T-helper 2 cell treated with Interferon-gamma antibody and Interleukin-4, amounts not matched to agents 5 μg/mL and 100 μg/mL, for 36 hours (primary cell): ENCODE measurements around the gene MFSD2A.

Experiments
- DNase-seq: peaks from one replicate; pipeline ENCODE4 v3.0.0; 2021; ENCODE audit warnings: low spot score
- H3K27ac Mint-ChIP-seq: one replicate; pipeline ENCODE4 v1.8.0; 2021; ENCODE audit warnings: mild to moderate bottlenecking, mixed read lengths
- H3K27me3 Mint-ChIP-seq: one replicate; pipeline ENCODE4 v1.8.0; 2021; ENCODE audit warnings: low read depth, mixed read lengths
- H3K36me3 Mint-ChIP-seq: one replicate; pipeline ENCODE4 v1.8.0; 2021; ENCODE audit warnings: low read depth, mixed read lengths
- H3K4me1 Mint-ChIP-seq: one replicate; pipeline ENCODE4 v1.8.0; 2021; ENCODE audit warnings: low read depth, mixed read lengths
- H3K4me3 Mint-ChIP-seq: one replicate; pipeline ENCODE4 v1.8.0; 2022; ENCODE audit warnings: mild to moderate bottlenecking, moderate library complexity, mixed read lengths
- H3K9me3 Mint-ChIP-seq: one replicate; pipeline ENCODE4 v1.8.0; 2021; ENCODE audit warnings: mixed read lengths

MFSD2A gene

DNA sequence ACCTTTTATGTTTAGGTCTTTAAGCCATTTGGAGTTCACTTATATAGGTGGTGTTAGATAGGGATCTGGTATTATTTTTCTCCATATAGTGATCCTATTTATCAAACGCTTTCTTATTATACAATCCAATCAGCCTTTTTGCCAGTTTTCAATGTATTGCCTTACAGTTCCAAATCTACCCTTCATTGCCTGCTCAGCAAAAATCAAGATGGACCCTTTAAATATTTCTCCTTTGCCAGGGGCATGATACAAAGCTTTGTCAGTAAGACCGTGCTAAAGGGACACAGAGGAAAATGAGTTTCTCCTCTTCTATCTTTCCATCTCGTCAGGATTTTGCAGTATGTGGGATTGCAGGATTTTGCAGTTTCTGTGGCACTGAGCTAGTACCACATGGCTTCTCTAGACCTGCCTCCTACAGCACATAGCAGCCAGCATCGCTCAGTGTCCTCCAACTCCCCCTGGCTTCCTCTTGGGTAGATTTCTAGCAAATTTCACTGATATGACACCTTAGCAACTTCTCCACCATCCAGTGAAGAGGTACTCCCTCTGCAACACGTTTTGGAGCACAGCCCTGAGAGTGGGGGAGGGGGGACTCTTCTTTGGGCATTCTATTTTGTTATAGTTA lies 63.1 kb downstream of the MFSD2A start:
- peaks cover 18% of the 10 kb centered on the region for H3K4me1 Mint-ChIP-seq
- peaks cover 16% of the 10 kb centered on the region for H3K27me3 Mint-ChIP-seq
- H3K9me3 Mint-ChIP-seq = peaks cover under 1% of the 10 kb centered on the region
- H3K27ac Mint-ChIP-seq = no peak overlapping the region
- DNase-seq = no peak
- no peaks in the 10 kb centered on the region for H3K36me3 Mint-ChIP-seq
- no peak overlapping the region for H3K4me3 Mint-ChIP-seq
